Hepatocyte (in vitro differentiated cells): ENCODE measurements around the gene SEMA5A. TPM values are rescaled to one million over a fixed set of nuclear protein-coding genes. Genes with fewer than 3 reads are reported as not detected.

Experiments used
- DNase-seq: peaks from one replicate; pipeline ENCODE4 v3.0.0-alpha.2; 2016; ENCODE audit warnings: low spot score
- H2AFZ ChIP-seq: fragments of 200-600 bp; sonication (generic); 2 replicates; pipeline ENCODE4 v1.6.0; 2016; ENCODE audit warnings: antibody characterized with exemption, mild to moderate bottlenecking
- H3K27ac ChIP-seq: fragments of 200-600 bp; sonication (generic); 2 replicates; pipeline ENCODE4 v1.5.1; 2016; ENCODE audit warnings: mild to moderate bottlenecking
- H3K27me3 ChIP-seq: fragments of 200-600 bp; sonication (generic); 2 replicates; pipeline ENCODE4 v1.6.1; 2016
- H3K36me3 ChIP-seq: fragments of 200-600 bp; sonication (generic); replicated peaks from 2 replicates; pipeline ENCODE4 v1.5.1; 2016; ENCODE audit warnings: low read depth; ENCODE audit not compliant: insufficient read depth
- H3K4me1 ChIP-seq: fragments of 200-600 bp; sonication (generic); 2 replicates; pipeline ENCODE4 v1.5.1; 2016; ENCODE audit warnings: mild to moderate bottlenecking, moderate library complexity; ENCODE audit not compliant: insufficient read depth
- H3K4me2 ChIP-seq: fragments of 200-600 bp; sonication (generic); 2 replicates; pipeline ENCODE4 v1.6.0; 2016
- H3K4me3 ChIP-seq: fragments of 200-600 bp; sonication (generic); 2 replicates; pipeline ENCODE4 v1.5.1; 2016; ENCODE audit warnings: mild to moderate bottlenecking
- H3K79me2 ChIP-seq: fragments of 200-600 bp; sonication (generic); 2 replicates; pipeline ENCODE4 v1.6.0; 2017; ENCODE audit warnings: mild to moderate bottlenecking
- H3K9me2 ChIP-seq: fragments of 200-600 bp; sonication (generic); replicated peaks from 2 replicates; pipeline ENCODE4 v1.6.0; 2017; ENCODE audit warnings: mild to moderate bottlenecking; ENCODE audit not compliant: insufficient read depth
- H3K9me3 ChIP-seq: fragments of 200-600 bp; sonication (generic); 2 replicates; pipeline ENCODE4 v1.5.1; 2016; ENCODE audit warnings: low read depth, mild to moderate bottlenecking
- H4K20me1 ChIP-seq: fragments of 200-600 bp; sonication (generic); 2 replicates; pipeline ENCODE4 v1.6.0; 2016; ENCODE audit warnings: mild to moderate bottlenecking; ENCODE audit not compliant: insufficient read depth, poor library complexity, severe bottlenecking
- CTCF ChIP-seq: fragments of 200-600 bp; sonication (generic); IDR thresholded peaks from 2 replicates; pipeline ENCODE4 v1.5.1; 2016; ENCODE audit warnings: antibody characterized with exemption, mild to moderate bottlenecking; ENCODE audit not compliant: poor library complexity
- EZH2 ChIP-seq: fragments of 200-600 bp; sonication (generic); IDR thresholded peaks from 2 replicates; pipeline ENCODE4 v1.6.1; 2016; ENCODE audit warnings: antibody characterized with exemption, mild to moderate bottlenecking, borderline replicate concordance
- EZH2phosphoT487 ChIP-seq: fragments of 200-600 bp; sonication (generic); IDR thresholded peaks from one replicate; pipeline ENCODE4 v1.6.1; 2018; ENCODE audit warnings: antibody characterized with exemption, mild to moderate bottlenecking, low read depth, moderate library complexity; ENCODE audit not compliant: unreplicated experiment, severe bottlenecking
- WGBS: methylation state at CpG from one replicate; pipeline ENCODE4 v1.1.6; 2016; ENCODE audit warnings: low lambda C conversion rate; ENCODE audit errors: missing lambda C conversion rate; 5-methylcytosine and 5-hydroxymethylcytosine counted together
- polyA plus RNA-seq: library from polyadenylated mRNA; unstranded; fragments of >200 nt; fragmentation: Nextera tagmentation; extraction: Ambion mirVana; gene quantifications from 2 replicates; pipeline ENCODE4 v1.2.1, GENCODE V29; 2016
- total RNA-seq: library from RNA; depleted of rRNA; stranded (reverse); fragments of >200 nt; gene quantifications from 2 replicates; pipeline ENCODE4 v1.2.3, GENCODE V29; 2014

The SEMA5A gene
- total and polyA plus RNA-seq, 2 experiments from 2014 or later = 10.7 to 21.7 TPM

GRCh38 chr5:9241479-9242305 lies 304.2 kb downstream of the SEMA5A start:
- WGBS = 86% methylated on average over 9 of the region's 9 CpGs
- Histone ChIP-seq H3K4me3 (no peak overlapping the region), H3K4me1 (peaks cover 6% of the 10 kb centered on the region), H3K4me2 (no peak overlapping the region), H4K20me1 (no peaks in the 10 kb centered on the region), H3K36me3 (no peaks in the 10 kb centered on the region), H3K9me2 (no peaks in the 10 kb centered on the region), H3K27me3 (no peaks in the 10 kb centered on the region), H3K79me2 (no peaks in the 10 kb centered on the region), H3K27ac (no peak overlapping the region), H3K9me3 (no peaks in the 10 kb centered on the region), H2AFZ (no peak overlapping the region)
- TF ChIP-seq EZH2phosphoT487 = no peak
- no peak for TF ChIP-seq EZH2
- no peak for TF ChIP-seq CTCF
- no peak for DNase-seq

GRCh38 chr5:9240431-9240830 lies 305.4 kb downstream of the SEMA5A start:
- Histone ChIP-seq H3K36me3 (no peaks in the 10 kb centered on the region), H3K27ac (no peak overlapping the region), H3K9me2 (no peaks in the 10 kb centered on the region), H2AFZ (no peak overlapping the region), H3K4me3 (no peak overlapping the region), H3K27me3 (no peaks in the 10 kb centered on the region), H3K9me3 (no peaks in the 10 kb centered on the region), H3K4me2 (no peak overlapping the region), H3K79me2 (no peaks in the 10 kb centered on the region), H3K4me1 (peaks cover 6% of the 10 kb centered on the region), H4K20me1 (no peaks in the 10 kb centered on the region)
- TF ChIP-seq EZH2 (no peak), CTCF (no peak), EZH2phosphoT487 (no peak)
- DNase-seq = no peak
- 90% methylated on average over 2 of the region's 2 CpGs for WGBS

- DNase-seq = no peak
- no peak overlapping the region for H3K27ac ChIP-seq
- H3K36me3 ChIP-seq = no peaks in the 10 kb centered on the region
- H3K4me3 ChIP-seq = no peak overlapping the region
- peak overlapping the region; percentile 15 for H3K4me2 ChIP-seq
- no peaks in the 10 kb centered on the region for H3K9me2 ChIP-seq
- WGBS = 20% methylated on average over 2 of the region's 2 CpGs
- H3K27me3 ChIP-seq = no peaks in the 10 kb centered on the region
- H2AFZ ChIP-seq = no peak overlapping the region
- TF ChIP-seq CTCF (no peak), EZH2 (no peak), EZH2phosphoT487 (no peak)
- peaks cover 6% of the 10 kb centered on the region for H3K4me1 ChIP-seq
- H3K79me2 ChIP-seq = no peaks in the 10 kb centered on the region
- H3K9me3 ChIP-seq = no peaks in the 10 kb centered on the region
- H4K20me1 ChIP-seq = no peaks in the 10 kb centered on the region
These were observed 306.2 kb downstream of the SEMA5A start for GRCh38 chr5:9239626-9240025.
